22Rv1 (cell line): ENCODE data around the gene SLC25A31.

Experiments used
- CTCF ChIP-seq: fragments of 450-650 bp; IDR thresholded peaks from 2 replicates; pipeline ENCODE4 v1.5.1; 2017; ENCODE audit warnings: mild to moderate bottlenecking
- ZFX ChIP-seq: fragments of 450-650 bp; IDR thresholded peaks from 2 replicates; pipeline ENCODE4 v1.6.1; 2017; ENCODE audit warnings: antibody characterized with exemption, borderline replicate concordance

GRCh38 chr4:127759228-127759820 lies 29.1 kb downstream of the SLC25A31 start:
- TF ChIP-seq CTCF = no peak
- TF ChIP-seq ZFX = no peak
